Measurements from ENCODE around the gene CFDP1.
"Not testable (repeated sequence)": the region's sequence is repeated elsewhere in the genome, so short reads cannot be mapped to it uniquely, and the experiment has no call there.

- not testable (repeated sequence) for TF ChIP-seq CTCF (conservative IDR thresholded peaks at IDR 0.05); EZH2 (IDR thresholded peaks at IDR 0.05; ENCODE audit: low read depth)
These were observed 163.9 kb downstream of the CFDP1 start for GRCh38 chr16:75269358-75269757.

All from PC-9 (cell line).